Measurements from ENCODE around the gene ROR2. TPM values are rescaled to one million over a fixed set of nuclear protein-coding genes. Genes with fewer than 3 reads are reported as not detected.

ROR2 gene
- total RNA-seq, 3 donors from 2014 or later (not counting 1 experiment from before 2014, with no cell fraction given): 1.7 TPM; not detected in 2

- 93% methylated on average over 1 of the region's 2 CpGs for WGBS (ENCODE audit: insufficient coverage)
- intact Hi-C loops (cut with micrococcal nuclease): no loop called here
- Histone ChIP-seq H3K4me3 (ENCODE audit: low read length) (no peak overlapping the region), H3K4me1 (ENCODE audit: control insufficient read depth, insufficient read depth, low read length) (peaks cover 16% of the 10 kb centered on the region), H3K36me3 (ENCODE audit: control insufficient read depth, insufficient read depth, low read length) (no peaks in the 10 kb centered on the region), H3K9me3 (ENCODE audit: control insufficient read depth, insufficient read depth, low read length) (no peaks in the 10 kb centered on the region), H3K27ac (ENCODE audit: low read length) (no peak overlapping the region), H3K27me3 (ENCODE audit: control insufficient read depth, insufficient read depth, low read length) (no peaks in the 10 kb centered on the region)
- Mint-ChIP-seq H3K27me3 (ENCODE audit: low read depth in 2 of 2) (peaks cover 0 to 4% of the 10 kb centered on the region in 2 donors), H3K9me3 (no peaks in the 10 kb centered on the region), H3K36me3 (no peaks in the 10 kb centered on the region), H3K4me1 (peaks cover 0 to 13% of the 10 kb centered on the region in 2 donors), H3K4me3 (no peak overlapping the region), H3K27ac (no peak overlapping the region)
- ATAC-seq (no peak), DNase-seq (no peak)
- no peak for TF ChIP-seq CTCF (IDR thresholded peaks at IDR 0.05)
Observed at GRCh38 chr9:91908293-91908623, 41.8 kb downstream of the ROR2 start.

GRCh38 chr9:91907484-91908292, 42.3 kb downstream of the ROR2 start:
- H3K4me3 ChIP-seq (ENCODE audit: low read length): no peak overlapping the region

GRCh38 chr9:91905991-91906469, 44.0 kb downstream of the ROR2 start:
- Histone ChIP-seq H3K36me3 (ENCODE audit: control insufficient read depth, insufficient read depth, low read length) (no peaks in the 10 kb centered on the region), H3K4me1 (ENCODE audit: control insufficient read depth, insufficient read depth, low read length) (peaks cover 16% of the 10 kb centered on the region), H3K27ac (ENCODE audit: low read length) (no peak overlapping the region), H3K9me3 (ENCODE audit: control insufficient read depth, insufficient read depth, low read length) (no peaks in the 10 kb centered on the region), H3K4me3 (ENCODE audit: low read length) (peak overlapping the region; percentile 44), H3K27me3 (ENCODE audit: control insufficient read depth, insufficient read depth, low read length) (no peaks in the 10 kb centered on the region)
- H3K9me3 Mint-ChIP-seq: no peaks in the 10 kb centered on the region
- DNase-seq (peak; percentile 49 to 73), ATAC-seq (peak; percentile 80 to 99 (median 93))
- WGBS (ENCODE audit: insufficient coverage): 0% methylated on average over 11 of the region's 11 CpGs
- H3K4me3 Mint-ChIP-seq: no peak overlapping the region
- H3K27me3 Mint-ChIP-seq (ENCODE audit: low read depth in 2 of 2): no peaks in the 10 kb centered on the region
- no peak overlapping the region for H3K27ac Mint-ChIP-seq
- TF ChIP-seq CTCF (IDR thresholded peaks at IDR 0.05): no peak
- intact Hi-C loops (cut with micrococcal nuclease): no loop called here
- H3K4me1 Mint-ChIP-seq: peaks cover 0 to 13% of the 10 kb centered on the region in 2 donors
- no peaks in the 10 kb centered on the region for H3K36me3 Mint-ChIP-seq

More at GRCh38 chr9:91907484-91908292, 42.3 kb downstream of the ROR2 start:
- Histone ChIP-seq H3K4me1 (ENCODE audit: control insufficient read depth, insufficient read depth, low read length) (peaks cover 16% of the 10 kb centered on the region), H3K36me3 (ENCODE audit: control insufficient read depth, insufficient read depth, low read length) (no peaks in the 10 kb centered on the region), H3K9me3 (ENCODE audit: control insufficient read depth, insufficient read depth, low read length) (no peaks in the 10 kb centered on the region), H3K27me3 (ENCODE audit: control insufficient read depth, insufficient read depth, low read length) (no peaks in the 10 kb centered on the region), H3K27ac (ENCODE audit: low read length) (no peak overlapping the region)
- no peak for TF ChIP-seq CTCF (IDR thresholded peaks at IDR 0.05)
- 84% methylated on average over 8 of the region's 8 CpGs for WGBS (ENCODE audit: insufficient coverage)
- H3K9me3 Mint-ChIP-seq: no peaks in the 10 kb centered on the region
- DNase-seq (no peak), ATAC-seq (no peak)
- H3K27ac Mint-ChIP-seq: no peak overlapping the region
- intact Hi-C loops (cut with micrococcal nuclease): no loop called here
- H3K27me3 Mint-ChIP-seq (ENCODE audit: low read depth in 2 of 2): no peaks in the 10 kb centered on the region
- H3K36me3 Mint-ChIP-seq: no peaks in the 10 kb centered on the region
- H3K4me3 Mint-ChIP-seq: no peak overlapping the region
- peaks cover 0 to 13% of the 10 kb centered on the region in 2 donors for H3K4me1 Mint-ChIP-seq

All from natural killer cell (primary cell).